NCI-H2029 treated with DMSO at 0.1 percent for 48 hours (cell line): ENCODE data around the gene SOX13.

Experiments used
- DNase-seq: peaks from one replicate; lab custom pipeline; 2025; lab: John Stamatoyannopoulos, UW

The SOX13 gene

GRCh38 chr1:204065174-204065985 is 7.5 kb upstream of the SOX13 start:
- DNase-seq: no peak

DNA sequence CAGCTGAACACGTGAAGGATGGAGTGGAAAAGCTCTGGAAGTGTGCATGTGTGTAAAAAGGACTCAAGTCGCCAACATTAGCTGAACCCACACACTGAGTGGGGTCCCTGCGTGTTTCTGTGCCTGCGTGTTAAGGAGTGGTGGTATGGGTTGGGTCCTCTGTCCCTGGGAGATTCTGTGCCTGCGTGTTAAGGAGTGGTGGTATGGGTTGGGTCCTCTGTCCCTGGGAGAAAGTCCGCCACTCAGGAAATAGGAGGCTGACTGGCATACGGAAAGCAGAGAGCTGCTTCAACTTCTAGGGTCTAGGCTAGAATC is 7.0 kb upstream of the SOX13 start:
- DNase-seq: no peak

GRCh38 chr1:204067935-204068334 is 5.0 kb upstream of the SOX13 start:
- DNase-seq: no peak

DNA sequence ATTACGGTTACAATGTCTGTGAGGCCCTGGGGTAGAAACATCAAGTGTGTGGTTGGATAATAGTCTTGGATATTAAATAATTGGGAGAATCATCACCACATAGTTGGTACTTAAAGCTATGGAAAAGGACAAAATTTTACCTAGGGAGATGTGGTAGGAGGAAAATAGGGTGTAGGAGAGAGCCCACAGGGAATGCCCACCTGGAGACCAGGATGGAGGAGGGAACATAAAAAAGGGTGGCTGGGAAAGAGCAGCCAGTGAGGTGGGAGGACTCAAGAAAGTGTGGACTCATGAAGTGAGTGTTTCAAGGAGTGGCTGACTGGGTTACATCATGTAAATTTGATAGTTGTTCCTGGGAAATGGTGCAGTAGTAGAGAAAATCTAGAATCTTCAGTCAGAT is 3.0 kb upstream of the SOX13 start:
- DNase-seq: no peak

DNA sequence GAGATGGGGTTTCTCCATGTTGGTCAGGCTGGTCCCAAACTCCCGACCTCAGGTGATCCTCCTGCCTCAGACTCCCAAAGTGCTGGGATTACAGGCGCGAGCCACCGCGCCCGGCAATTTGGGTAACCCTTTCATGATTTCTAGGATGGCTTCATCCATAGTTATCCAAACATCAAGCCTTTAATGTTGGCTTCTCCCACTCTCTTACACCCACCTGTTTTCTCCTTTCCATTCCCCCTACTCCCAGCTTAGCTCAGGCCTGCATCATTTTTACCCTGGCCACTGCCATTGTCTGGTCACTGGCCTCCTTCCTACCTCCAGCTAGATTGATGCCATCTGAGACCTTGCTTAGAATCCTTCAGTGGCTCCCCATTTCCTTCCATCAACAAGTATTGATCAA is 2.0 kb upstream of the SOX13 start:
- no peak for DNase-seq

GRCh38 chr1:204073837-204074273 is 940 bp downstream of the SOX13 start:
- no peak for DNase-seq

GRCh38 chr1:204074274-204075138 is 1.6 kb downstream of the SOX13 start:
- no peak for DNase-seq

GRCh38 chr1:204075139-204075521 is 2.2 kb downstream of the SOX13 start:
- no peak for DNase-seq

DNA sequence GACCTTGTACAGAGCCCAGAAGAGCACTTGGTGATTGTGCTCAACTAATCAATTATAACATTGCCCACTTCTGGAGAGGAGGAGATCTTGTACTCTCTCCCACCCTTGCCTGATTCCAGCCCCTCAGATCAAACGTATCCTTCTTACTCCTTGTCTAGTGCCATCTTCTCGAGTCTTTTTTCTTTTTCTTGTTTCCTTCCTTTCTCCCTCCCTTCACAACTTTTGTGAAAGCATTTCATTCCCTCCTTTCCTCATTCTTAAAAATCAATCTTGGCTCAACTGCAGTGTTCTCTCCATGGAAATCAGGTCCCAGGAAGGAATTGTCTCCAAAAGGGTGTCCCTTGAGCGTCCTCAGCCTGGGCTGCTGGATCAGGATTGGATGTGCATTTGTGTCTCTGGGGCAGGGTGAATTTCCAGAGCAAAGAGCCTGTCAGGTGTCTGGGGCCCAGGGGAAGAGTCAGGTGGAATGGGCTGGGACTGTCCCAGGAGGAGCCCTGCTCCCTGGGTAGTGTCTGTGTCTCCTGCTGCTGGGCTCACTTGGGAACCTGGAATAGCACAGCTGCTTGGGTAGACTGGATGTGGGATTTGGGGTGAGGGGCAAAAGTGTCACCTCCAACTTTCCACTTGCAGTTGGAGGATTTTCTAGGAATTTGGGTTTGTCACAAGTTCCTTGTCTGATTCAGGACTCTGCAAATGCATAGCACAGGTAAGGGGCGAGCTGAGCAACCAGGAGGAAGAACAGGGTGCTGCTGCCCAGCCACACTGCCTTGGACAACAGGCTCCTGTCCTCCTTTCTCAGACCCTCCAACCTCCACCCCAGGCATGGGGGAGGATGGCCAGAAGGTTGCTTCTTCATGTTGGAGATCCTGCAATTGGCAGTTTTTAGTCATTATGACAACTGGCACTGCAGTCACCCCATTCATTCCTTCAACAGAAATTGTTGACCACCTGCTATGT is 3.3 kb downstream of the SOX13 start:
- DNase-seq: no peak

DNA sequence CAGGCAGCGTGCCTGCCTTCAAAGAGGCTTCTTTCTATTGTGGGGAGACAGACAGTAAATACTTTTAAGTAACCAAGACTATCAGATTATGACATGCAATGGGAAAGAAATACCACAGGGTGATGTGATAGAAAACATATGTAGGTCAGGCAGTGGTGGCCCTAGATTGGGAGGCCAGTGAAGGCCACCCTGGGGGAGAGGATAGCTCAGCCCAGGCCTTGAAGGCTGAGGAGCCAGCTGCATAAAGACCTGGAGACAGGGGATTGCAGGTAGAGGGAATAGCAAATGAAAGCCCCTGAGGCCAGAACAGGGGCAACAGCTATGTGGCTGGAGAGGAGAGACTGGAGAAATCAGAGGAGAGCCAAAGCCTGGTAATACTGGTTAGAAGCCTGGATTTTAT is 4.0 kb downstream of the SOX13 start:
- no peak for DNase-seq

DNA sequence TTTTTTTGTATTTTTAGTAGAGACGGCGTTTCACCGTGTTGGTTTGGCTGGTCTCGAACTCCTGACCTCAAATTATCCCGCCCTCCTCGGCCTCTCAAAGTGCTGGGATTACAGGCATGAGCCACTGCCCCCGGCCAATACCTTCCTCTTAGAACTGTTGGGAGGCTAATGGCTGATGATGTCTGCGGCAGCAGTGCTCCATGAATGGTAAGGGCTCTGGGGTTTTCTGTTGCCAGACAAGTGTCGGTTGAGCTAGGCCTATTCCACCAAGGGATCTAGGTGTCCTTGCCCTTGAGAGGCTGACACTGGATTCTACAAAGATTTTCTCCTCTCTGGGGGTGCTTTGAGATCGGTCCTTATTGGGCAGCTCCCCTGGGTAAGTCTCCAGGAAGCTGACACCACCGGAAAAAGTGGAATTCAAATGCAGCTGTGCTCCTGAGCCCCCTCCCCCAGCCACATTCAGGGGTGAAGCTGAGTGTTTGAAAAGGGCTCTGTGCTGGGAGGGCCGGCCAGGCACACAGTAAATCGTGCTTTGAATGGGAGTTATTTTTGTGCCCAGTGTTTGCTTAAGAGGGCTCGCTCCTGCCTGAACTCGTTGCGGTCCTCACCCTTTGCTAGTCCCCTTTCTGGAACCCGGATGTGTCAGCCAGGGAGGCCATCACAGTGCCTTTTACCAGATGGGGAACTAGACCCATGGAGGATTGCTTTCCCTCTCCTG is 5.2 kb downstream of the SOX13 start:
- DNase-seq: peak; percentile 66

GRCh38 chr1:204079608-204079999 is 6.7 kb downstream of the SOX13 start:
- no peak for DNase-seq

DNA sequence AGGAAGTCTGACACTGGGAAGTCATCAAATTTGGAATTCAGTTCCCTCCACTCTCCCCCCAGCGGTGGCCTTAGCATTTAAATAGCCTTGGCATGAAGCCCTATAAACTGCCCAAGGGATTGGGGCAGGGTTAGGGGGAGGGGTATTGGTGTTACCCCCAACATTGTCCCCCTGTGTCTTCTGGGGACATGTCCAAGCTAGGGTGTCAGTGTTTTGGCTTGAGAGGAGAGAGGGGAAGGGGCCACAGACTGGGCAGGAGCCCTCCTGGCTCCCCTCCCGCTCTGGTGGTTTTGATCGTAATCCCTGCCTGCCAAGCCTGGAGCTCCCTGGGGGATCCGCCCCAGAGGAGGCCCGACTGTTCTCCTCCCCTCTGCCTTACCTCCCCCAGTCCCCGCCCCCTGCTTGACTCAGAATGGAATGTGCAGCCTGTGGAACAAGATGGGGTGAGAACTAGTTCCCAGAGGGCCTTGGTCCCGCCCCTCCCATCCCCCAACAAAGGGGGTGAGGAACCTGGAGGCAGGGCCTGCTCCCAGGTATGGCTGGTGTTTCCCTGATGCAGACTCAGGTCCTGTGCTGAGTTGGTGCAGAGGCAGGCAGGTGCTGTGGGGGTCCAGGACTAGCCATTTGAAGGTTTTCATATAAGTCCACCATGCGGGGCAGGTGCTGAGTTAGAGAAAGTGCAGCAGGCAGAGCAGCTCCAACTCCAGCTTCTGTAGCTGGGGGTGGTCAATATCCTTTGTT is 7.4 kb downstream of the SOX13 start:
- peak; percentile 49 for DNase-seq

DNA sequence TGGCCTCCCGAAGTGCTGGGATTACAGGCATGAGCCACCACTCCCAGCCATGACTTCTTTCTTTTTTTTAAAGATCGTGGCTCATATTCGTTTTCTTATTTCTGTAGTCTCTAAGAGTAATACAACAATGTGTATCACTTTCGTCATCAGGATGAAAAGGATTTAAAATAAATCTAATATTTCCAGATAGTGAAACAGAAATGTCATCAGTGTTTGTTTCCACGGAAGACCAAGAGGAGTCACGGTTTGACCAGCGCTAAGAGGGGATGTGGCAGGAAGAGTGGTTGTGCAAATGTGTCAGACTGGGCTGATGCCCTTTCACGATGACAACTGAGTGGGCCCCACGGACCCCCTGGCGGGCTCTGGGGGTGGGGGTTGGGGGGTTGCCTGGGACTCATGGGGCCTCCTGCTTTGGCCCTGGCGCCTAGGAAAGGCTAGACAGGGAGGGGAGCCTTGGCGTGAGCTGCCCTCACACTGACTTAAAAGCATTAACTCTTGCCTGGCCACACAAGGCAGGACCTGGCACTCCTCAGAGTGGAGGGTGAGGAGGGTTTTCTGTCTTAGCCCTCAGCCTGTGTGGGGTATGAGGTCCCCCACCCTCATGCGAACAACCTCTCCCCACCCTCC is 8.4 kb downstream of the SOX13 start:
- no peak for DNase-seq

DNA sequence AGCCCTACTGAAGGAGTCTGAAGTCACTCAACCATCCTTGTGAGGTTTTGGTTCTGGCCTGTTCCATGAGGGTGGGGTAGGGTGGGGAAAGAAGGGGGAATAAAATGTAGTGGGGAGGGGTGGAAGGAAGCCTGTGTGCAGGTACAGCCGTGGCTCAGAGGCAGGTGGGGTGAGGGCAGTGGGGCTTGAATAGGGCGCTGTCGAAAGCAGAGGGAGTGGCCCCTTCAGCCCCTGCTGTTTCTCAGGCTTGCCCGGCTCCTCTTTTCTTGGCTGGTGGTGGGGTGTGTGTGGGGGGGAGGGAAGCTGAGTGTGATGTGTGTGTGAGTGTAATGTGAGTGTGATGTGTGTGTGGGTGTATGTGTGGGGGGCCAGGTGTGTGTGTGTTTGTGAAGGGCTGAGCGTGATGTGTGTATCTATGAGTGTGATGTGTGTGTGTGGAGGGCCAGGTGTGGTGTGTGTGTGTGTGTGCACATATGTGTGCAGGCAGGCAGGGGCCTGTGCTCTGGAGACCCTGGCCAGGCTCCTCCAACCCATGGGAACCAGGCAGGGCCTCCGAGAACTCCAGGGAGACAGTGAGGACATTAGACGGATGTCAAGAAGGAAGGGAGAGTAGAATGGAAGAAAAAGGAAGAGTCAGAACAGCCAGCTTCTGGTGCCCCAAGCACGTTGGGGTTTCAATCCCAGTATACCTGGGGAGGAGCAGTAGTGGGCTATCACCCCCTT is 9.0 kb downstream of the SOX13 start:
- no peak for DNase-seq

GRCh38 chr1:204083491-204083890 is 10.6 kb downstream of the SOX13 start:
- no peak for DNase-seq

GRCh38 chr1:204084247-204084772 is 11.4 kb downstream of the SOX13 start:
- peak; percentile 87 for DNase-seq

DNA sequence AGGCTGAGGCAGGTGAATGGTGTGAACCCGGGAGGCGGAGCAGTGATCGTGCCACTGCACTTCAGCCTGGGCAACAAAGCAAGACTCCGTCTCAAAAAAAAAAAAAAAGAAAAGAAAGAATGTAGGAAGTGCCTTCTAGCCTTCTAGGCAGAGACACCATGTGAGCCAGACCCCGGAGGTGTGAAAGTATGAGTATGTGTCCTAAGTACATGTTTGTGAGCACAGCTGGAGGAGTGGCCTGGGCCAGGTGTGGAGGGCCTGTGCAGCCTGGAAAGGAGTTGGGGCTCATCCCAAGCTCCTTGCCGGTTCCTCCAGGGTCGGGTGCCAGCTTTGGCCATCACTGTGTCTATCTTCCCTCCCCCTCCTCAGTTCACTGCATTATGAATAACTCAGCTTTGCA is 13.0 kb downstream of the SOX13 start:
- no peak for DNase-seq

DNA sequence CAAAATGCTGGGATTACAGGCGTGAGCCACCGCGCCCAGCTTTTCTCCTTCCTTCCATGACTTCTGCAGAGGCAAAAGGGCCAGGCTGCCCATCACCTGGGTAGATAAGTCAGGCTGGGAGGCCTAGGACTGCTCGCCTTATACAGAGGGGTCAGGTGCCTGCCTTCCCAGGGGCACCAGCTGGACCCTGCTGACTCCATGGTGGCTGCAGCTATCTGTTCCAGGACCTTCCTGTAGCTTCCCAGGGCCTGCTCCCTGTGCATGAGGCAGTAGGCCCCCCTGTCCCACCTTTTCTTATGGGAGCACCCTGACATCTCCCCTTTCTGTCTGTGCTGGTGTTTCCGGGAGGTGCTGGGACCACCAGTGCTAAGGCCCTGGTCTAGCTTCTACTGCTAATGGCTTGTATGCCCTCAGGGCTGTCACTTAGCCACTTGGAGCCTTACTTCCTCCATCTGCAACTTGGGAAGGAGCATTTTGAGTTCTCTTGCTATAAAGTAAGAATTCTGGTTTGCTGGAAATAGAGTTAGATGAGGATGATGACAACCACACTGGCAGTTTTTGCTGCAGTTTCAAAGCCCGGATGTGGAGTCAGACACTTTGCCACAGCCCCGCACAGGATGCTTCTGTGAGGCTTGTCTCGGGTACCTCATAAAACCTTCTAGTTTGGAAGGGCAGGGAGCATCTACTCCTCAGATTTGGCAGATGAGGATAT is 14.4 kb downstream of the SOX13 start:
- DNase-seq: no peak
